ENCODE results near the gene JPH2.

Gene JPH2

DNA sequence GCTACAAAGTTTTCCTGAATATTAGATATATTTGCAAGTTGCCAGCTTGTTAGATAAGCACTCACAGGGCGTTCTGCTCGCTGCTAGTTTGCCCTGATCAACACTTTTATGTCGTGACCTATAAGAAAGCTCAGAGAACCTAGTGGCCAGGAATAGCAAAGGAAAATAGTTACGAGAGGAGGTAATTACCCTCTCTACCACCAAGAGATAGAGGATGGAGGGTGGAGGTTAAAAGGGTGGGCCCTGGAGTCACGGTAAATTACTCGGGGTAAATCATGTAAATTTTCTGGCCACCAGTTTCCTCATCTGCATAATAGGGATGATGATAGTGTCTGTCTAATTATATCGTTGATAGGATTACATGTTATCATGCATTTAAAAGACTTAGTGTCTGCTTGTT is 87.2 kb downstream of the JPH2 start:
- no peak for DNase-seq (ENCODE audit: low read depth)

DNA sequence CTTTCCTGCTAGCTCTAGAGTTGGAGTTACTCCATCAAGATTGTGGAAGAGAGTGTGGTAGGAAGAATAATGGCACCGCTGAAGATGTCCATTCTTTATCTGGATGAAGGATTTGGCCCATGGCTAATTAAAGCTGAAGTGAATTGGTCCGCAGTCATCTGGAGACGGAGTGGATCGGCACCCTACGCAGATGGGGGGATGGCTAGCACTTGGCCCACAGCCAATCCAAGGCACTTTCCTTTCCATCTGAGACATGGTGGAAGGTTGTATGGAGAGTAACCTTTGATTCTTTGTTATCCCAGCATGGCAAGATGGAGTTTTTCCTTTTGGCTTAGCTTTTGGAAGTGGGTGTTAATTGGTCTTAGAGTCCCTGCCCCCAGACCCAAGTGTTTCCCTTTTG is 88.3 kb downstream of the JPH2 start:
- DNase-seq (ENCODE audit: low read depth): no peak

DNA sequence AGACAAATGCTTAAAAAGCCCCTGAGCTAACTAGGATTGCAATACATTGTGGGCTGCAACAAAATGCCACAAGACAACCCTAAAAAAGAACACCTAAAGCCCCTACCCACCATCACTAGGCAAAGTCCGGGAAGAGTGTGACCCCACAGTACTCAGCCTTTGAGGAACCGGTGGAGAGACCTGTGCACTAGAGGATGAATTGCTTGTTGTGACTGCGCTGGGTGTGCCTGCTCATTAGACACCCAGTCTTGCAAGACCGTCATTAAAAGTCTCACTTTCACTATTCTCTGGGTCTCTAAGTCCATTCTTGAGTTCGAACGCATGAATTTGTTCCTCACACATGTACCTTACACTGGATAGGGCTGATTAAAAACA is 88.7 kb downstream of the JPH2 start:
- DNase-seq (ENCODE audit: low read depth): no peak

- DNase-seq (ENCODE audit: low read depth): no peak
These were observed 89.3 kb downstream of the JPH2 start for GRCh38 chr20:44097521-44098255.

DNA sequence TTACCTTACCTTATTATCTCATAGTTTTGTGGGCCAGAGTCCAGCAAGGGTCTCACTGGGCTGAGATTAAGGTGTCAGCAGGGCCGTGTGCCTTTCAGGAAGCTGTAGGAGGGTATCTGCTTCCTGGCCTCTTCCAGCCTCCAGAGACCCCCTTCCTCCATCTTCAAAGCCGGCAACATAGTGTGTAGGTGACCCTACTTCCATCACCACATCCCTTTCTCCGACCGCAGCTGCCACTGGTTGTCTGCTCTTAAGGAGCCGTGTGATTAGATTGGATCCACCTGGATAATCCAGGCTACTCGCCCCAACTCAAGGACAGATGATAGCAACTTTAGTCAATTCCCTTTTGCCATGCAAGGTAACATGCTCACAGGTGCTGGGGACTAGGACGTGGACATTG is 91.2 kb downstream of the JPH2 start:
- no peak for DNase-seq (ENCODE audit: low read depth)

GRCh38 chr20:44093249-44093582 is 93.8 kb downstream of the JPH2 start:
- no peak for DNase-seq (ENCODE audit: low read depth)

- DNase-seq (ENCODE audit: low read depth): no peak
These were observed 94.3 kb downstream of the JPH2 start for GRCh38 chr20:44092551-44093248.

DNA sequence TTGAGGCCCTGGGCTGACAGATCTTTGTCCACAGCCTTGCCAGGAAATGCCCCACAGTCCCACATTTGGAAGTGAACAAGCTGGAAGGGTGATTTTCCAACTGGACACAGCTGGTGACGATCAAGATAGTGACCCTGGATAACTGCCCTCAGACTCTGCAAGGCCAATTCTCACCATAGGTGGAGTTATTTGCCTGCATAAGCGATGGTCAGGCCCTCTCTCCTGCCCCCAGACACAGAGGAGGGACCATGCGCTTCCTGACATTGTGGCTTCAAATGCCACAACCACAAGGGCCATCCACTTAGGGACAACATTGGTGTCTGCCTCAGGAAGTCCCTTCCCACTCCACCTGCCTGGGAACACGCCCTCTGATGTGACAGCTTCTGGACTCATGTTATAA is 96.0 kb downstream of the JPH2 start:
- DNase-seq (ENCODE audit: low read depth): no peak

DNA sequence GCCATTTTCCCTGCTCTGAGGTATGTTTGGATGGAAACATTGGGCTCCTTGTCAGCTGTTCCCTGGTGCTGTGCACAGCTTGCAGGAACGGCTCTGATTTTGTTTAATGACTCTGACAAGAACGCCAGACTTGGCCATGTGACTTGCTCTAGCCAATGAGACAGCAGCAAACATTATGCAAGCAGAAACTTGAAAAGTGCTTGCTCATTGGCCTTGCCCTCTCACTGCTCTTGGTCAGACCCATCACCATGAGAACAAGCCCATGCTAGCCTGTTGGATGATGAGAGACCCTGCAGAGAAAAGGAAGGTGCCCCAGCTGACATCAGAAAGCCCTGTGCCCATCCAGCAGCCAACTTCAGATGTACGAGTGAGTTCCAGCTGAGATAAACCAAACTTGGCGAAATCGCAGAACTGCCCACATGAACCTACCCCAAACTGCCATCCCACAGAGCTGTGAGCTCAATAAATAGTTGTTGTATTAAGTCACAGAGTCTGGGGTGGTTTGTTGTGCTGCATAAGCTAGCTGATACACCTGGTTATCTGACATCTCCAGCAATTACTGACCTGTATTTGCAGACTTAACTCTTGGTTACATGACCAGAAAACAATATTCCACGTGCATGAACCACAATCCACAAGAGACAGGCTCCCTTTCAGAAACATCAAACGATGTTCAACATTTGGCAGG is 96.9 kb downstream of the JPH2 start:
- no peak for DNase-seq (ENCODE audit: low read depth)

GRCh38 chr20:44087857-44088120 is 99.2 kb downstream of the JPH2 start:
- no peak for DNase-seq (ENCODE audit: low read depth)

DNA sequence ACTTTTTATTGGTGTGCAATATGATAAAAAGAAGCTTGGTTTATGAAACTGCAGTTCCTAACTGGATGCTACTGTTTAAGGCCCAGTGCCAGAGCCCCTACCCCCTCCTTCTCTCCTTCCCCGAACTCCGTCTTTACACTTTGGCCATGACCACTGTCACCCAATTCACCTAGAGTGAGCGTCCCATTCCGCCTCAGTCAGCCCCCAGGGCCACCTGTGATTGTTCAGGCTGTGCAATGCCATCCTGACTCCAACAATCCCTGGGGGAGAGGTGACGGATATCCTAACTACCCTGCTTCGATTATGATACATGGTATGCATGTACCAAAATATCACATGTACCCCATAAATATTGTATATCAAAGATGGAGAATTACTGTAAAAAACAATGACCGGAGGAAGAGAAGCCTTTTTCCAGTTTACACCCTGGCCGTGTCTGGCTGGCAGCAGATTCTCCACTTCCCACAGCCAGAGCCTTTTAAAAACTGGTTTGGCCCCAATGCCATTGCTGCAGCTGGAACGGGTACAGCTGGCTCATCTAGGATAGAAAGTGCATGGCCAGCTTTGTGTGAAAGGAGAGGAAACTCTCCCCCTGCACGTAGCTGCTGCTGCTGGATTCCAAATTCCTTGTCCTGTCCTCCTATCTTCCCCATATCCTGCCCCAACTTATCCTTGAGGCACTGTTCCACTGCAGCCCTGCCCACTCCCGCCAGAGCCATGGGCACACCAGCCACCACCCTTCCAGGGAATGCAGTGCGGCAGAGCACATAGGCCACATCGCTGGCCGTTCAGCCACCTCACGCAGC is 99.7 kb downstream of the JPH2 start:
- DNase-seq (ENCODE audit: low read depth): no peak

DNA sequence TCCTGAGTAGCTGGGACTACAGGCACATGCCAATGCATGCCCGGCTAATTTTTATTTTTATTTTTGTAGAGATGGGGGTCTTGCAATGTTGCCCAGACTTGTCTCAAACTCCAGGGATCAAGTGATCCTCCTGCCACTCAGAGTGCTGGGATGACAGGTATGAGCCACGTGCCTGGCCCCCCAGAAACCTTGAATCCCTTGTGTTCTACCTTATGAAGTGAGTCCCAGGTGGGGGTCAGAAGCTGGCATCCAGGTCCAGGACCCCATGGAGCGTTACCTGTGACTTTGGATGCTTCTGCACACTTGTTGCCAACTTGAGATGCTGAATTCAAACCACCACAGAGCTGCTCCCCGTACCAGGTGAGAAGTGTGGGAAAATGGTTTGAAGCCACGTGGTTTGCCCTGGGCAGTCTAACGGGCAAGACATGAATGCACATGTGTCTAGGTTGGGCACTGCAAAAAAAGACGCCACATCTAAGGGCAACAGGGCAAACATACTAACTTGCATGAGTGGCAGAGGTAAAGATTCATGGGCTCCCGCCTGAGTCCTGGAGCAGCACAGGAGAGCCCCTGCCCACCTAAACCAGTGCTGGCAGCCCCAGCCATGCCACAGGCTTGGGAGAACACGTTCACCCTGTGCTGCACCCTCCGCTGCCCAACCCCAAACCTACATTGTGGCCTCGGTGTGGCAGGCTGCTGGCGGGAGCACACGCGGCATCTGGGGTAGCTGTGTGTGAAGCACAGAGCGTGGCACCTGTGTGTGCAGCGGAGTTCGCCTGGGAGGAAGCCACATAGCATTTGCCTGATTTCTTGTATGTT is 101.2 kb downstream of the JPH2 start:
- no peak for DNase-seq (ENCODE audit: low read depth)

DNA sequence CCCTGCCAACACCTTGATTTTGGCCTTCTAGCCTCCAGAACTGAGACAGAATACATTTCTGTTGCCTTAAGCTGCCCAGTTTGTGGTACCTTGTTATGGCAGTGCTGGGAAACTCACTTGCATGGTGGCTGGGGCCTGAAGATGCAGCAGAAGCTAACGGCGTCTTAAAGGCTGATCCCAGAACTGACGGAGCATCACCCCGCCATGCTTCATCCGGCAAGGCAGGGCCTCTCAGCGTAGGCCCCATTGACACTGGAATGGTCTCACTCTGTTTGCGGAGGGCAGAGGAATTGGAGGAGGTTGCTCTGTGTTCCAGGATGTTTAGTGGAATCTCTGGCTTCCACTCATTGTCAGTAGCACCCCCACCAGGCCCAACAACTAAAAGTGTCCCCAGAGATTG is 102.1 kb downstream of the JPH2 start:
- no peak for DNase-seq (ENCODE audit: low read depth)

- no peak for DNase-seq (ENCODE audit: low read depth)
These were observed 102.5 kb downstream of the JPH2 start for GRCh38 chr20:44084439-44084838.

DNA sequence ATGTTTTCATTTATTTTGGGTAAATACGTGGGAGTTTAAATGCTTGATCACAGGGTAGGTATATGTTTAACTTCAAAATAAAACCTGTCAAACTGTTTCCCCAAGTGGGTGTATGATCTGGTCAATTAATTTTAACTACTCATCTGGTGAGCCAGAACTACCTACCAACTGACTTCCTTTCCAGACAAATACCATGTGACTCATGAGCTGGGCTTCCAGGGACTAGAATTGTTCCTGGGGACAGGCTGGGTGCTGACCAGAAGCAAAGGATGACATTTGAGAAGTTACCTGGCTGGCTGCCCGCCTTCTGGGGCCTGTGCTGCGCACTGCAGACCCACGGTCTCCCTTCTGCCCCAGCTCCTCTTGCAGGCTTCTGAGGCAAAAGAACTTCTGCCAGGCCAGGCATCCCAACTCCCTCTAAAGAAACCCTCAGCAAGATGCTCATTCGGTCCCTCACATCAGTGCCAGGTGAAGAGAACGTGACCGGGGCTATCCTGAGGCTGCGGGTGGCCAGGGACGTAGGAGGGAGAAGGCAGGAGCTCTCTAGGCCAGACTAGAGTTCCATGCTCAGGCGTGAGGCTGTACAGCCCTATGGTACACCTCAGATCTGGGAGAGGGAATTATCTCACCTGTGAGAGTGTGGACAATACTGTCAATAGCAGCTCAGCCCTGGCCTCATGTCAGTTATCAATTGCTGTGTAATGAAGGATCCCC is 103.6 kb downstream of the JPH2 start:
- no peak for DNase-seq (ENCODE audit: low read depth)

- no peak for DNase-seq (ENCODE audit: low read depth)
These were observed 105.1 kb downstream of the JPH2 start for GRCh38 chr20:44081888-44082287.

DNA sequence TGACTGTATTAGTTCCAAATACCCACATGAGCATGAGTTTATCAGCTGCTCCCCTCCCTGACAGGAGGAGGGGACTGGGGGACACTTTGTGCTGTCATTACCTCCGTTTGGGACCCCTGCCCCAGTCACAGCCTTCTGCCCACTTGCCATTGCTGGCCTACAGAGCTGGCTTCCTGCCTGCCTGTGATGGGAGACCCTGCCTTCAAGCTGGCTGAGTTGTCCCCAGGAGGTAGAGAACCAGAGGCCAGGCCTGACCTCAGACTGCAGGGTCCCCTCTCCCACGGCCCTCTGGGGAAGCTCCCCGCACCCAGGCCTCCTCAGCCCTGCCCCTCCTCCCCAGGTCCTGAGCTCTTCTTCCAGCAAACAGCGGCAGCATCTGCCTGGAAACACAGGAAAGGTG is 105.5 kb downstream of the JPH2 start:
- DNase-seq (ENCODE audit: low read depth): no peak

GRCh38 chr20:44080646-44081267 is 106.2 kb downstream of the JPH2 start:
- peak; percentile 65 for DNase-seq (ENCODE audit: low read depth)

- no peak for DNase-seq (ENCODE audit: low read depth)
These were observed 106.9 kb downstream of the JPH2 start for GRCh38 chr20:44080064-44080463.

GRCh38 chr20:44079291-44079690 is 107.7 kb downstream of the JPH2 start:
- no peak for DNase-seq (ENCODE audit: low read depth)

- DNase-seq (ENCODE audit: low read depth): no peak
These were observed 111.1 kb downstream of the JPH2 start for GRCh38 chr20:44075950-44076232.
